Activated naive CD4-positive, alpha-beta T cell treated with anti-CD3 and anti-CD28 coated beads, Interleukin-2, amount 50 U/mL, for 24 hours (primary cell): Measurements from ENCODE around the gene KCNS1.
A peak's percentile ranks its signal among the peaks of the same experiment; 100 is the strongest.

Experiments
- H3K27ac Mint-ChIP-seq: one replicate; pipeline ENCODE4 v1.8.0; 2021; ENCODE audit warnings: mild to moderate bottlenecking, mixed read lengths
- H3K27me3 Mint-ChIP-seq: one replicate; pipeline ENCODE4 v1.8.0; 2021; ENCODE audit warnings: mixed read lengths
- H3K36me3 Mint-ChIP-seq: one replicate; pipeline ENCODE4 v1.8.0; 2021; ENCODE audit warnings: mixed read lengths
- H3K4me1 Mint-ChIP-seq: one replicate; pipeline ENCODE4 v1.8.0; 2021; ENCODE audit warnings: mixed read lengths
- H3K4me3 Mint-ChIP-seq: one replicate; pipeline ENCODE4 v1.8.0; 2021; ENCODE audit warnings: mild to moderate bottlenecking, mixed read lengths
- H3K9me3 Mint-ChIP-seq: one replicate; pipeline ENCODE4 v1.8.0; 2021; ENCODE audit warnings: mixed read lengths

Gene KCNS1

GRCh38 chr20:45113865-45114264 lies 12.9 kb upstream of the KCNS1 start:
- Mint-ChIP-seq H3K27me3 (peaks cover 4% of the 10 kb centered on the region), H3K4me1 (no peaks in the 10 kb centered on the region), H3K36me3 (no peaks in the 10 kb centered on the region), H3K9me3 (no peaks in the 10 kb centered on the region), H3K4me3 (no peak overlapping the region), H3K27ac (no peak overlapping the region)

DNA sequence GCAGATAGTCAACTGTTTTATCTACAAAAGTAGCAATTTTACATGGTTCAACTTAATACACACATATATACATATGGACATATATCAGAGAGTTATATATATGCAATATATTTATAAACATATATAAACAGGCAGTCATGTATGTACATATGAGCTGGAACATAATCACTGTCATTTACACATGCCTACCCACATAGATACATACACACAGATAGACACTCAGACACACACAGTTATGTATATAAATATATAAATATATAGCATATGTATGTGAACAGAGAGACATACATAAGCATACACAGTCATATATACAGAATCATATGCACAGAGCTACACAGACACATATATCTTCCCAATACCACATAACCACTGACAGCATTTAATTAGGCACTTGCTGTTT lies 11.8 kb upstream of the KCNS1 start:
- H3K4me1 Mint-ChIP-seq: no peaks in the 10 kb centered on the region

GRCh38 chr20:45111799-45112471 lies 11.0 kb upstream of the KCNS1 start:
- H3K9me3 Mint-ChIP-seq: no peaks in the 10 kb centered on the region
- H3K27me3 Mint-ChIP-seq: peaks cover 1% of the 10 kb centered on the region
- no peak overlapping the region for H3K27ac Mint-ChIP-seq
- H3K36me3 Mint-ChIP-seq: no peaks in the 10 kb centered on the region
- no peaks in the 10 kb centered on the region for H3K4me1 Mint-ChIP-seq
- no peak overlapping the region for H3K4me3 Mint-ChIP-seq

More for the DNA sequence above, 11.8 kb upstream of the KCNS1 start:
- Mint-ChIP-seq H3K27me3 (peaks cover 1% of the 10 kb centered on the region), H3K9me3 (no peaks in the 10 kb centered on the region), H3K27ac (no peak overlapping the region), H3K36me3 (no peaks in the 10 kb centered on the region), H3K4me3 (no peak overlapping the region)

DNA sequence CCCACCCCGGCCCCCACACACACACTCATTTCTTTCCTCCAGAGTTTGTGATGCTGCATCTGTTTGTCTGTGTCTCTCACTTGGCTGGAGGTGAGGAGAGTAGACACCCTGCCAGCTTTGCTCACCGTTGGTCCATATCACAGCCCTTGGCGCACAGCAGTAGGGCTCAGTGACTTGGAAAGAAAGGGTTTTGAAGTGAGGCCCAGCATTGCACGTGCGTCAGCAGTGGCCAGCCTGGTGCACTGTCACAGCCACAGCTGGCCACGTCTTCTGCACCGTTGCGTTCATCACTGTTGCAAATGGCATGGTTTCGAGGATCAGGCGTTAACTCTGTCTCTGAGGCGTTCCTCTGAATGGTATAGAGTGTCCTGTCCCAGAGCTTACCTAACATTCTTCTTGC lies 10.4 kb upstream of the KCNS1 start:
- no peaks in the 10 kb centered on the region for H3K9me3 Mint-ChIP-seq
- H3K27ac Mint-ChIP-seq: no peak overlapping the region
- no peak overlapping the region for H3K4me3 Mint-ChIP-seq

DNA sequence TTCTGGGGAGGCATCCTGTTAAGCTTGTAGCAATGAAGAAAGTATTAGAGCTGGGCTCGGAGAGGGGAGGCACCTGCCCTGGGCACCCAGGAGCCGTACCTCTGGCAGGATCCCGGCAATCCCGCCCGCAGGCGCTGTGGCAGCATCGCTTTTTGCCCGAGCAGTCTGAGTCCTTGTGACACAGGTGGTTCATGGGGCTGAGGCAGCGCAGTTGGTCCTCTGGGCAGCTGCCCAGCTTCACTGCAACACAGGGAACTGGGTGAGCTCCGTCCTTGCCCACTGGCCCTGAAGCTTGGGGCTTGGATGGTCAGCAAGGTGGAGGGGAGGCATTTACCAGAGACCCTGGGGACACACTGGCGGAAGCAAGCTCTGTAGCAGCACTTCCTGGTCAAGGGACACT lies 9.4 kb upstream of the KCNS1 start:
- Mint-ChIP-seq H3K4me1 (no peaks in the 10 kb centered on the region), H3K27ac (no peak overlapping the region), H3K27me3 (peaks cover 1% of the 10 kb centered on the region)

More for the DNA sequence above, 10.4 kb upstream of the KCNS1 start:
- H3K27me3 Mint-ChIP-seq: peaks cover 1% of the 10 kb centered on the region
- no peaks in the 10 kb centered on the region for H3K4me1 Mint-ChIP-seq
- no peaks in the 10 kb centered on the region for H3K36me3 Mint-ChIP-seq

GRCh38 chr20:45109634-45110033 lies 8.7 kb upstream of the KCNS1 start:
- no peak overlapping the region for H3K27ac Mint-ChIP-seq
- H3K9me3 Mint-ChIP-seq: no peaks in the 10 kb centered on the region
- H3K27me3 Mint-ChIP-seq: peaks cover 1% of the 10 kb centered on the region
- no peak overlapping the region for H3K4me3 Mint-ChIP-seq
- H3K4me1 Mint-ChIP-seq: no peaks in the 10 kb centered on the region
- H3K36me3 Mint-ChIP-seq: no peaks in the 10 kb centered on the region

More for the DNA sequence above, 9.4 kb upstream of the KCNS1 start:
- Mint-ChIP-seq H3K9me3 (no peaks in the 10 kb centered on the region), H3K4me3 (no peak overlapping the region), H3K36me3 (no peaks in the 10 kb centered on the region)

DNA sequence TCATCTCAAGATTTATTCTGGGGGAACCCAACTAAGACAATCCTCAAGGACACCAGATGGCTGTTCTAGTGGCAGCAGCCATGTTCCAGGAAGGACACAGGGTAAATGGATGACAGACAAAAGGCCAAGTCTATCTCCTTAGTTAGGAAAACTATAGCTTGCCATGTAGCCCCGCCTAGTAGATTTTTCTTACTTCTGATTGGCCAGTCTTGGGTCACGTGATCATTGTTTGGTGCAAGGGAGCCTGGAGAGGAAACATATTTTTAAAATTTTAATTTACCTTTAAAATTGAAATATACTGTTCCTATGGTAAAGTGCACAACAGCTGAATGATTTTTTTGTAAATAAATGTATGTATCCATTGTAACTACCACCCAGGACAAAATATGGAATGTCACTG lies 4.4 kb upstream of the KCNS1 start:
- Mint-ChIP-seq H3K4me1 (peaks cover 3% of the 10 kb centered on the region), H3K36me3 (no peaks in the 10 kb centered on the region), H3K27me3 (peaks cover 13% of the 10 kb centered on the region), H3K9me3 (no peaks in the 10 kb centered on the region), H3K27ac (no peak overlapping the region), H3K4me3 (no peak overlapping the region)

- Mint-ChIP-seq H3K4me3 (no peak overlapping the region), H3K4me1 (peaks cover 3% of the 10 kb centered on the region), H3K36me3 (no peaks in the 10 kb centered on the region), H3K27ac (no peak overlapping the region), H3K27me3 (peaks cover 18% of the 10 kb centered on the region), H3K9me3 (no peaks in the 10 kb centered on the region)
Observed at GRCh38 chr20:45104786-45105185, 3.9 kb upstream of the KCNS1 start.

- no peaks in the 10 kb centered on the region for H3K36me3 Mint-ChIP-seq
- H3K4me1 Mint-ChIP-seq: peaks cover 3% of the 10 kb centered on the region
- no peak overlapping the region for H3K27ac Mint-ChIP-seq
- no peaks in the 10 kb centered on the region for H3K9me3 Mint-ChIP-seq
- H3K4me3 Mint-ChIP-seq: no peak overlapping the region
- H3K27me3 Mint-ChIP-seq: peaks cover 27% of the 10 kb centered on the region
Observed at GRCh38 chr20:45103072-45103471, 2.1 kb upstream of the KCNS1 start.

DNA sequence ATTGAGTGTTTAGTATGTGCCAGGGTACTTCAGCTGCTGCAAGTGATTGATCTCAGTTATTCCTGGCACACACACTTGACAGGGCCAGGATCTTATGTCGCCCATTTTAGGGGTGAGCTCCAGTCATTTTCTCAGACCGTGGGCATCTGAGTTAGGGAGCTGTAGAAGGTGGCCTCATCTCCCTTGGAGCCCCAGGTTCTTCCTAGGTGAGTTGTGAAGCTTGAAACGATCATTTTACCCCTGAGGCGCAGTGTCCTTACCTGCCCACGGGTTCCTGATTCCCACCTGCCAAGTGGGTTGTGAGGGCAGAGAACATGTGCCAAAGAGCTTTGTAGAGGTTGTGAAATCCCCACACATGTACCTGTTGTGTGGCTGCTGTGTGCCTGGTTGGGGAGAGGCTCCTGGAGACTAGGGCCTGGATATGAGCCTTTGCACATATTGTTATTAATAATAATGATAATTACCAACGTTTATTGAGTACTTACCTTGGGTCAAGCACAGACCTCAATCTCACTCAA lies 465 bp upstream of the KCNS1 start:
- no peaks in the 10 kb centered on the region for H3K9me3 Mint-ChIP-seq
- peaks cover 38% of the 10 kb centered on the region for H3K27me3 Mint-ChIP-seq
- no peak overlapping the region for H3K4me3 Mint-ChIP-seq
- H3K4me1 Mint-ChIP-seq: peaks cover 7% of the 10 kb centered on the region
- no peaks in the 10 kb centered on the region for H3K36me3 Mint-ChIP-seq
- H3K27ac Mint-ChIP-seq: no peak overlapping the region

GRCh38 chr20:45098103-45098773 lies 2.7 kb downstream of the KCNS1 start:
- Mint-ChIP-seq H3K4me1 (peaks cover 13% of the 10 kb centered on the region), H3K9me3 (no peaks in the 10 kb centered on the region), H3K36me3 (no peaks in the 10 kb centered on the region), H3K27ac (no peak overlapping the region), H3K27me3 (peaks cover 38% of the 10 kb centered on the region), H3K4me3 (no peak overlapping the region)

DNA sequence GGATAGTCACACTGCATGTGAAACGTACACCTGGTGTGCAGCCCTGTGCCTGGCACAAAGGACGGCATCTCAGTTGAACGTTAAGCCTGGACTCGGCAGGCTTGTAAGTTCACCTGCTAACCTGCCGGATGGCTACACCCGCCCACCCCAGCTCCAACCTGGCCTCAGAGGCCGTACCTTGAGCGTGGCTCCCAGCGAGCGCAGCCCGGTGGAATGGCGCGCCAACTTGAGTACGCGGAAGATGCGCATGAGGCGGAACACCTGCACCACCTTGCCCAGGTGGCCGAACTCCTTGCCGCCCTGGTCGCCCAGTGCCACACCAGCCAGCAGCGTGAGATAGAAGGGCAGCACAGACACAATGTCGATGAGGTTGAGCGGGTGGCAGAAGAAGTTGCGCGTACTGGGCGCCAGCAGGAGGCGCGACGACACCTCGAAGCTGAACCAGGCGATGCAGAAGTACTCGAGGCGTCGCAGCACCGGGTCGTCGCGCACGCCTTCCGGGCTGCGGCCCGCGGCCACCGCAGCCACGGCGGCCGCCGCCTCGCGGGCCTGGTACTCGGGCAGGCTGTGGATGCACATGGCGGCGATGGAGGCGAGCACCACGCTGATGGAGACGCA lies 3.3 kb downstream of the KCNS1 start:
- H3K27ac Mint-ChIP-seq: no peak overlapping the region
- H3K4me1 Mint-ChIP-seq: peaks cover 13% of the 10 kb centered on the region
- H3K36me3 Mint-ChIP-seq: no peaks in the 10 kb centered on the region
- no peaks in the 10 kb centered on the region for H3K9me3 Mint-ChIP-seq
- H3K27me3 Mint-ChIP-seq: peaks cover 36% of the 10 kb centered on the region
- peak overlapping the region; percentile 57 for H3K4me3 Mint-ChIP-seq

GRCh38 chr20:45096781-45097180 lies 4.1 kb downstream of the KCNS1 start:
- Mint-ChIP-seq H3K27me3 (peaks cover 34% of the 10 kb centered on the region), H3K36me3 (no peaks in the 10 kb centered on the region), H3K4me1 (peaks cover 13% of the 10 kb centered on the region), H3K9me3 (no peaks in the 10 kb centered on the region), H3K4me3 (no peak overlapping the region), H3K27ac (no peak overlapping the region)

- H3K4me3 Mint-ChIP-seq: peak overlapping the region; percentile 15
- H3K27ac Mint-ChIP-seq: no peak overlapping the region
- no peaks in the 10 kb centered on the region for H3K36me3 Mint-ChIP-seq
- H3K4me1 Mint-ChIP-seq: peaks cover 10% of the 10 kb centered on the region
- H3K9me3 Mint-ChIP-seq: no peaks in the 10 kb centered on the region
- peaks cover 28% of the 10 kb centered on the region for H3K27me3 Mint-ChIP-seq
Observed at GRCh38 chr20:45095805-45096238, 5.1 kb downstream of the KCNS1 start.

DNA sequence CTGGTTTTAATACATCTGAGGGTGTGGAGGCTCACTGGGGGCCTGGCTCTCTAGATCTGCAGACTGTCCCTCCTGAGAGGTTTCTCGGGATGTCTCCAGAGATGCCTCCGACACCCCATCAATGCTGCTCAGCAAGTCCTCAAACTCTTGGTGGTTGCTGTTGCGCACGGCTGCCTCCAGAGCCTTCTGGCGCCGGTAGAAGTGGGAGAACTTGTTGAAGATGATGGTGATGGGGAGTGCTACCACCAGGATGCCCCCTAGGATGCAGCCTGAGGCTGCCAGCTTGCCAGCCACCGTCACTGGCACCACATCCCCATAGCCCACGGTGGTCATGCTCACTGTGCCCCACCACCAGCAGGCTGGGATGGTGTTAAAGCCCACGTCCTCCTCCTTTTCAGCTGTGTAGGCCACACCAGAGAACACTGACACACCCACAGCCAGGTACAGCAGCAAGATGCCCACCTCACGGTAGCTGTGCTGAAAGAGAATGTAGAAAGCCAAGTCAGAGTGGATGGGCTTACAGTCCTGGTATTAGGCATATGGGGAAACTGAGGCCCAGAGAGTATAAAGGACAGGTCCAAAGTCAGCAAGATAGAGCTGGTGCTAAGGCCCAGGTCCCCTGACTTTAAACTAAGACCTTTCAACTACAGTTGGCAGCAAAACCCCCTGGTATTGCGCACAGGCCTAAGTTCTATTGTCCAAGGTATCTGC lies 5.9 kb downstream of the KCNS1 start:
- Mint-ChIP-seq H3K27me3 (peaks cover 23% of the 10 kb centered on the region), H3K36me3 (no peaks in the 10 kb centered on the region), H3K4me3 (no peak overlapping the region), H3K9me3 (no peaks in the 10 kb centered on the region), H3K4me1 (peaks cover 10% of the 10 kb centered on the region), H3K27ac (no peak overlapping the region)
